HCT116 (cell line): ENCODE data around the gene MYH14. TPM values are rescaled to one million over a fixed set of nuclear protein-coding genes. Genes with fewer than 3 reads are reported as not detected.

Source experiments
- ATAC-seq: fragments of 200-7000 bp; cut with Tn5 transposase; 2 replicates; pipeline ENCODE4 v1.9.1; 2020; ENCODE audit warnings: mild to moderate bottlenecking, moderate library complexity
- BruUV-seq: library from RNA; stranded (reverse); fragments of 400-500 nt; replicated peaks from 2 replicates; lab custom pipeline; 2021; lab: Mats Ljungman, UMichigan
- CTCF ChIA-PET: fragments of 300-600 bp; sonication (Branson Sonifier 250); formaldehyde crosslinking; loops from one replicate; lab custom pipeline; 2021; ENCODE audit warnings: antibody characterized with exemption; lab: Charles Lee
- POLR2A ChIA-PET: fragments of 300-600, 350-600 bp; sonication (Branson Sonifier 250); formaldehyde crosslinking; loops from one replicate; lab custom pipeline; 2021; ENCODE audit warnings: antibody characterized with exemption; lab: Charles Lee
- RAD21 ChIA-PET, 2 experiments: fragments of 300-600 bp; sonication (Branson Sonifier 250); formaldehyde crosslinking; loops; one replicate each; lab custom pipeline; 2023; ENCODE audit warnings: low total read pairs in 2 of 2; ENCODE audit not compliant: uncharacterized antibody in 2 of 2, unreplicated experiment in 2 of 2, low non-redundant PET in 1 of 2; lab: Charles Lee
- DNase-seq: peaks from one replicate; pipeline ENCODE4 v3.0.0-alpha.2; 2010; ENCODE audit warnings: low read depth, low spot score
- H2AFZ ChIP-seq: fragments of 200-600 bp; shearing (Covaris generic), sonication (generic); 2 replicates; pipeline ENCODE4 v1.6.1; 2017; ENCODE audit warnings: low read depth, mixed run types, mixed read lengths, antibody characterized with exemption, low read length; ENCODE audit not compliant: poor library complexity, severe bottlenecking
- H3K27ac ChIP-seq: 2 replicates; pipeline ENCODE4 v1.5.1; 2012; ENCODE audit warnings: low read depth, low read length
- H3K27me3 ChIP-seq: fragments of 200-600 bp; sonication (generic); 2 replicates; pipeline ENCODE4 v1.6.1; 2016; ENCODE audit warnings: mixed run types, low read length, mixed read lengths; ENCODE audit not compliant: insufficient read depth
- H3K36me3 ChIP-seq, 2 experiments: fragments of 200-500 bp in 1 of 2; fragments of 200-600 bp in 1 of 2; sonication (Bioruptor generic) in 1 of 2; sonication (generic) in 1 of 2; 2 replicates each; pipeline versions ENCODE4 v1.5.1 to v1.6.1; 2014 to 2016; ENCODE audit warnings: low read length in 2 of 2, inconsistent platforms in 1 of 2, mixed read lengths in 1 of 2, mixed run types in 1 of 2; ENCODE audit not compliant: insufficient read depth in 2 of 2, control insufficient read depth in 1 of 2
- H3K4me1 ChIP-seq, 2 experiments: fragments of 200-600 bp in 1 of 2; sonication (generic) in 1 of 2; 2 replicates each; pipeline versions ENCODE4 v1.5.1 to v1.6.1; 2012 to 2017; ENCODE audit warnings: low read length in 2 of 2, inconsistent platforms in 1 of 2, mild to moderate bottlenecking in 1 of 2, mixed read lengths in 1 of 2, mixed run types in 1 of 2, moderate library complexity in 1 of 2; ENCODE audit not compliant: insufficient read depth in 2 of 2, control insufficient read depth in 1 of 2
- H3K4me2 ChIP-seq: fragments of 200-600 bp; sonication (generic); 2 replicates; pipeline ENCODE4 v1.6.1; 2017; ENCODE audit warnings: mixed run types, low read length, mixed read lengths
- H3K4me3 ChIP-seq, 2 experiments: fragments of 200-600 bp in 1 of 2; sonication (generic) in 1 of 2; replicated peaks in 1 of 2; 2 replicates each; pipeline ENCODE4 v1.5.1; 2011 to 2016; ENCODE audit warnings: low read length in 2 of 2, control low read depth in 1 of 2, low read depth in 1 of 2, mild to moderate bottlenecking in 1 of 2, mixed read lengths in 1 of 2, mixed run types in 1 of 2
- H3K79me2 ChIP-seq: fragments of 200-600 bp; sonication (generic); 2 replicates; pipeline ENCODE4 v1.6.1; 2017; ENCODE audit warnings: mild to moderate bottlenecking, mixed run types, low read length, moderate library complexity, mixed read lengths; ENCODE audit not compliant: insufficient read depth
- H3K9ac ChIP-seq: fragments of 200-600 bp; sonication (generic); 2 replicates; pipeline ENCODE4 v1.6.1; 2016; ENCODE audit warnings: low read length, mixed read lengths
- H3K9me2 ChIP-seq: fragments of 200-600 bp; sonication (generic), shearing (Covaris generic); 2 replicates; pipeline ENCODE4 v1.6.1; 2017; ENCODE audit warnings: mixed run types, mild to moderate bottlenecking, moderate library complexity; ENCODE audit not compliant: insufficient read depth
- H3K9me3 ChIP-seq, 2 experiments: fragments of 200-500 bp in 1 of 2; fragments of 200-600 bp in 1 of 2; sonication (Bioruptor generic) in 1 of 2; sonication (generic) in 1 of 2; 2 replicates each; pipeline ENCODE4 v1.6.1; 2014 to 2017; ENCODE audit warnings: low read length in 2 of 2, mixed read lengths in 2 of 2, inconsistent platforms in 1 of 2, low read depth in 1 of 2, mild to moderate bottlenecking in 1 of 2, mixed run types in 1 of 2, moderate library complexity in 1 of 2; ENCODE audit not compliant: control insufficient read depth in 1 of 2, insufficient read depth in 1 of 2
- H4K20me1 ChIP-seq: fragments of 200-600 bp; sonication (generic), shearing (Covaris generic); 2 replicates; pipeline ENCODE4 v1.6.1; 2017; ENCODE audit warnings: mixed run types, mild to moderate bottlenecking, moderate library complexity; ENCODE audit not compliant: insufficient read depth
- ELF1 ChIP-seq: IDR thresholded peaks from 2 replicates; pipeline ENCODE4 v1.6.1; 2012; ENCODE audit warnings: low read depth, borderline replicate concordance
- POLR2A ChIP-seq: IDR thresholded peaks from 2 replicates; pipeline ENCODE4 v1.7.0; 2011; ENCODE audit warnings: borderline replicate concordance; ENCODE audit not compliant: insufficient read depth, insufficient read length; ENCODE audit errors: extremely low read depth
- POLR2AphosphoS5 ChIP-seq: IDR thresholded peaks from 2 replicates; pipeline ENCODE4 v1.6.1; 2011; ENCODE audit warnings: mild to moderate bottlenecking, low read depth, low read length, moderate library complexity
- RAD21 ChIP-seq: IDR thresholded peaks from 2 replicates; pipeline ENCODE4 v1.6.1; 2012; ENCODE audit warnings: low read depth, mild to moderate bottlenecking
- SIN3A ChIP-seq: IDR thresholded peaks from 2 replicates; pipeline ENCODE4 v1.6.1; 2012; ENCODE audit warnings: low read depth
- SP1 ChIP-seq: IDR thresholded peaks from 2 replicates; pipeline ENCODE4 v1.6.1; 2012; ENCODE audit warnings: low read depth
- TCF7L2 ChIP-seq: IDR thresholded peaks from 2 replicates; pipeline ENCODE4 v1.7.0; 2011; ENCODE audit warnings: borderline replicate concordance, inconsistent platforms; ENCODE audit not compliant: insufficient read depth, insufficient read length; ENCODE audit errors: extremely low read depth
- ZFX ChIP-seq: fragments of 450-650 bp; IDR thresholded peaks from 2 replicates; pipeline ENCODE4 v1.6.1; 2017
- intact Hi-C: fragments of 100-400 bp; cut with micrococcal nuclease; formaldehyde crosslinking; loops from 2 replicates; pipeline ENCODE4 v1.10.0; 2022
- total RNA-seq: library from RNA; stranded (reverse); gene quantifications from one replicate; pipeline ENCODE4 v1.2.1, GENCODE V29; 2021; ENCODE audit not compliant: unreplicated experiment
- TF ChIP-seq, protein P1 (sequence below): IDR thresholded peaks from 2 replicates; pipeline ENCODE4 v1.6.1; 2011; ENCODE audit warnings: mild to moderate bottlenecking, low read length, moderate library complexity; ENCODE audit not compliant: insufficient replicate concordance; ENCODE audit errors: extremely low read depth
- TF ChIP-seq, protein P2 (sequence below): IDR thresholded peaks from 2 replicates; pipeline ENCODE4 v1.6.1; 2012

MYH14 gene
- total RNA-seq, 1 experiment from 2014 or later, result 60.1 TPM

DNA sequence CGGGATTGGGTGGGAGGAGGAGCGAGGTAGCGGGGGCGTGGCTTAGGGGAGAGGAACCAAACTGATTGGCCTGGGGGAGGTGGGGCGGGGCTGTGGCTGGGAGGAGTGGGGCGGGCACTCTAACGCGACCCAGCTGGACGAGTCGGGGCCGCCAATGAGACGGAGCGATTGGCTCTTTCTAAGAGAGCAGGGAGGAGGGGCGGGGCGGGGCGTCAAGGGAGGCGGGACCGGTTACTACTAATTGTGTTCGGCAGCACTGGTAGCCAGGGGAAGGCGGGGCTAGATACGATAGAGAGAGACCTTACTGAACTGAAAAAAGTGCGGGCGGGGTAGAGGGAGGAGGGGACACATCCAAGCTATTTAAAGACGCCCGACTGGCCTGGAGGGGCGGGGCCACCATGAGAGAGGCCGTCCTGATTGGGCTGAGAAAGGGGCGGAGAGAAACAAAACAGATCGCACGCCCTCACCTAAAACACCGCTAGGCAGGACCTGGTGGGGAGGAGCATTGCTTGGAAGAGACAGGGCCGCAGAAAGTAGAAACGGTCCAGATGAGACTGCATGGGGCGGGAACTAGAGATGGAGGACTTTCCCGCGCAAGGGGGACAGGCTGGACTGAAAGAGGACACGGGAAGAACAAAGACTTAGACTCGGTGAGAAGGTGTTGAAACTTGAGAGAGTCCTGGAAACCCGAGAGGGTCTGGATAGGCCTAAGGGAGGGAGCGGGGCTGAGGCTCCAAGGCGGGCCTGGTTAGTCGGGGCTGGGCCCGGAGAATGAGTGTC, 125.9 kb downstream of the MYH14 start, which contains the start of gene KCNC3:
Gene KCNC3 (minus strand): TSS at position 232 of the 780 bp plus-strand sequence. CDS start 295 bp downstream, outside the sequence.
- BruUV-seq, result TSS peak; percentile 84
- H3K9ac ChIP-seq, result peak within 1 kb of the TSS; percentile 66

More for the DNA sequence above, 125.9 kb downstream of the MYH14 start, which contains the start of gene KCNC3:
- peak within 1 kb of the TSS; percentile 81 for H3K27ac ChIP-seq
- RAD21 ChIA-PET, result interaction anchor here (0.6 to 1.0 kb wide), 4 partner anchors 17 to 460 kb away, joined by 3 to 6 read pairs (median 3); no protein-coding TSS in a partner anchor
- POLR2A ChIA-PET, result interaction anchor here (0.6 to 1.2 kb wide), 8 partner anchors 12 to 767 kb away, joined by 3 to 7 read pairs (median 3); no protein-coding TSS in a partner anchor
- no peaks in the 10 kb centered on the region for H3K27me3 ChIP-seq
- TF ChIP-seq ELF1 (no peak), TCF7L2 (peak; percentile 32), POLR2A (peak; percentile 84), POLR2AphosphoS5 (peak; percentile 76), RAD21 (no peak), ZFX (0 out of 2 replicates have a peak, but pooled peaks have one; percentile 49), SIN3A (no peak), SP1 (peak; percentile 73)
- TF ChIP-seq, protein P1, sequence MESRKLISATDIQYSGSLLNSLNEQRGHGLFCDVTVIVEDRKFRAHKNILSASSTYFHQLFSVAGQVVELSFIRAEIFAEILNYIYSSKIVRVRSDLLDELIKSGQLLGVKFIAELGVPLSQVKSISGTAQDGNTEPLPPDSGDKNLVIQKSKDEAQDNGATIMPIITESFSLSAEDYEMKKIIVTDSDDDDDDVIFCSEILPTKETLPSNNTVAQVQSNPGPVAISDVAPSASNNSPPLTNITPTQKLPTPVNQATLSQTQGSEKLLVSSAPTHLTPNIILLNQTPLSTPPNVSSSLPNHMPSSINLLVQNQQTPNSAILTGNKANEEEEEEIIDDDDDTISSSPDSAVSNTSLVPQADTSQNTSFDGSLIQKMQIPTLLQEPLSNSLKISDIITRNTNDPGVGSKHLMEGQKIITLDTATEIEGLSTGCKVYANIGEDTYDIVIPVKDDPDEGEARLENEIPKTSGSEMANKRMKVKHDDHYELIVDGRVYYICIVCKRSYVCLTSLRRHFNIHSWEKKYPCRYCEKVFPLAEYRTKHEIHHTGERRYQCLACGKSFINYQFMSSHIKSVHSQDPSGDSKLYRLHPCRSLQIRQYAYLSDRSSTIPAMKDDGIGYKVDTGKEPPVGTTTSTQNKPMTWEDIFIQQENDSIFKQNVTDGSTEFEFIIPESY, result peak; percentile 26
- TF ChIP-seq, protein P2, sequence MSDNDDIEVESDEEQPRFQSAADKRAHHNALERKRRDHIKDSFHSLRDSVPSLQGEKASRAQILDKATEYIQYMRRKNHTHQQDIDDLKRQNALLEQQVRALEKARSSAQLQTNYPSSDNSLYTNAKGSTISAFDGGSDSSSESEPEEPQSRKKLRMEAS, result peak; percentile 46; the same call in 1 of the 2 replicates
- H4K20me1 ChIP-seq, result no peaks in the 10 kb centered on the region
- H3K36me3 ChIP-seq, result no peaks in the 10 kb centered on the region
- intact Hi-C loops, result loop anchor here (2.0 kb wide), 1 partner anchor 165 kb away; no protein-coding TSS in a partner anchor
- ATAC-seq (peak; percentile 75), DNase-seq (peak; percentile 99)
- no peak within 1 kb of the TSS for H2AFZ ChIP-seq
- H3K9me3 ChIP-seq, result no peaks in the 10 kb centered on the region
- peak within 1 kb of the TSS; percentile 89 for H3K4me2 ChIP-seq
- H3K4me3 ChIP-seq, result peak within 1 kb of the TSS; percentile 62 to 64
- H3K4me1 ChIP-seq, result peaks cover 33 to 78% of the 10 kb centered on the region in 2 experiments
- CTCF ChIA-PET, result interaction anchor here (0.6 to 1.9 kb wide), 13 partner anchors 9 to 592 kb away, joined by 3 to 10 read pairs (median 4); partner anchors contain the start of gene POLD1
- H3K79me2 ChIP-seq, result peaks cover 3% of the 10 kb centered on the region; the same call in 1 of the 2 replicates
- no peaks in the 10 kb centered on the region for H3K9me2 ChIP-seq
